Mucosa of descending colon (tissue), 3 donors: ENCODE measurements around the gene LGI1. TPM values are rescaled to one million over a fixed set of nuclear protein-coding genes. Genes with fewer than 3 reads are reported as not detected.

Experiments used
- ATAC-seq: fragments of 200-7000 bp; cut with Tn5 transposase; one replicate; pipeline ENCODE4 v1.9.1; 2020; ENCODE audit warnings: mild to moderate bottlenecking, moderate library complexity
- DNase-seq, 3 donors: peaks; one replicate each; pipeline ENCODE4 v3.0.0-alpha.2; 2020
- H3K36me3 ChIP-seq: fragments of 200-600 bp; one replicate; pipeline ENCODE4 v1.8.0; 2021; ENCODE audit warnings: low read depth, mild to moderate bottlenecking
- H3K4me1 ChIP-seq: fragments of 200-600 bp; one replicate; pipeline ENCODE4 v1.8.0; 2021; ENCODE audit warnings: low read depth, mild to moderate bottlenecking
- H3K4me3 ChIP-seq: fragments of 200-600 bp; one replicate; pipeline ENCODE4 v1.8.0; 2021; ENCODE audit warnings: mild to moderate bottlenecking
- H3K9me3 ChIP-seq: fragments of 200-600 bp; one replicate; pipeline ENCODE4 v1.8.0; 2021; ENCODE audit warnings: mild to moderate bottlenecking
- intact Hi-C, 2 donors: fragments of 100-400 bp; cut with DNase I in 1 of 2; cut with micrococcal nuclease in 1 of 2; formaldehyde crosslinking; loops; one replicate each; pipeline versions ENCODE4 v1.11.0 to v1.11.1; 2022; cut with DNase I, micrococcal nuclease
- total RNA-seq, 3 donors: library from RNA; stranded (reverse); fragmentation: NEBNext Ultra II Directional in 2 of 3; extraction: Animal tissue kit (Norgen Biotek cat#: 25700) in 2 of 3; gene quantifications; one replicate each; pipeline versions ENCODE4 v1.2.1 to v1.2.4, GENCODE V29; 2021 to 2023
- TF ChIP-seq, protein P1 (sequence below): fragments of 200-600 bp; IDR thresholded peaks from one replicate; pipeline ENCODE4 v1.8.0; 2022; ENCODE audit warnings: antibody characterized with exemption, mild to moderate bottlenecking
- donor health status: DM: no; HTN: no; CAD: no; lungs with moderate emphysema.
- donor health status: DM: no; HTN: no; CAD: no.
- donor health status: DM: no; HTN: yes; CAD: no.

The LGI1 gene
- total RNA-seq, 3 donors from 2014 or later = 0.69 to 6.3 (median 1.3) TPM

DNA sequence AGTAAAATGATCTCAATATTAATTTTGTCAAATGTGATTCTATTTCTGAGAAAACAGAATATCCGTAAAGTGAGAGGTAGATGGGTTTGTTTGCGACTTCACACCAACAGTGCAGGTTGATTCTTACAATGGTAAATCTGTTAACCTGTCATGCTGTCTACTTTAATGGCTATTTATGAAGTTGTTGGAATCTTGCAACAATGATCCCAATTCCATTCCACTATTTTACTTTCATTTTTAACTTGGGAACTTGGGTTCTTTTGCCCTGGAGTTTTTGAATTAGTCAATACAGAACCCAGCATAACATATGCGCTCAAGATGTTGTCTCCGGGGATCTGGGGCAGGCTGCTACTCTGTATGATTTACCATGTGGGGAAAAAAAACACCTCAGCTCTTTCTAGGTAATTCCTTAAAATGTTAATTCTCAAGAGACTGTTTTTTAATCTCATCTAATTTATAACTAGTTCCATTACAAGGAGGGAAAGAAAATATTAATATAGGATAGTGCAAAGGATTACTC is 1.2 kb downstream of the LGI1 start:
- ATAC-seq (no peak), DNase-seq (no peak)
- TF ChIP-seq, protein P1, sequence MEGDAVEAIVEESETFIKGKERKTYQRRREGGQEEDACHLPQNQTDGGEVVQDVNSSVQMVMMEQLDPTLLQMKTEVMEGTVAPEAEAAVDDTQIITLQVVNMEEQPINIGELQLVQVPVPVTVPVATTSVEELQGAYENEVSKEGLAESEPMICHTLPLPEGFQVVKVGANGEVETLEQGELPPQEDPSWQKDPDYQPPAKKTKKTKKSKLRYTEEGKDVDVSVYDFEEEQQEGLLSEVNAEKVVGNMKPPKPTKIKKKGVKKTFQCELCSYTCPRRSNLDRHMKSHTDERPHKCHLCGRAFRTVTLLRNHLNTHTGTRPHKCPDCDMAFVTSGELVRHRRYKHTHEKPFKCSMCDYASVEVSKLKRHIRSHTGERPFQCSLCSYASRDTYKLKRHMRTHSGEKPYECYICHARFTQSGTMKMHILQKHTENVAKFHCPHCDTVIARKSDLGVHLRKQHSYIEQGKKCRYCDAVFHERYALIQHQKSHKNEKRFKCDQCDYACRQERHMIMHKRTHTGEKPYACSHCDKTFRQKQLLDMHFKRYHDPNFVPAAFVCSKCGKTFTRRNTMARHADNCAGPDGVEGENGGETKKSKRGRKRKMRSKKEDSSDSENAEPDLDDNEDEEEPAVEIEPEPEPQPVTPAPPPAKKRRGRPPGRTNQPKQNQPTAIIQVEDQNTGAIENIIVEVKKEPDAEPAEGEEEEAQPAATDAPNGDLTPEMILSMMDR = no peak
- intact Hi-C loops = no loop called here
- H3K4me3 ChIP-seq = no peak overlapping the region
- no peaks in the 10 kb centered on the region for H3K36me3 ChIP-seq
- H3K9me3 ChIP-seq = no peaks in the 10 kb centered on the region
- no peaks in the 10 kb centered on the region for H3K4me1 ChIP-seq

DNA sequence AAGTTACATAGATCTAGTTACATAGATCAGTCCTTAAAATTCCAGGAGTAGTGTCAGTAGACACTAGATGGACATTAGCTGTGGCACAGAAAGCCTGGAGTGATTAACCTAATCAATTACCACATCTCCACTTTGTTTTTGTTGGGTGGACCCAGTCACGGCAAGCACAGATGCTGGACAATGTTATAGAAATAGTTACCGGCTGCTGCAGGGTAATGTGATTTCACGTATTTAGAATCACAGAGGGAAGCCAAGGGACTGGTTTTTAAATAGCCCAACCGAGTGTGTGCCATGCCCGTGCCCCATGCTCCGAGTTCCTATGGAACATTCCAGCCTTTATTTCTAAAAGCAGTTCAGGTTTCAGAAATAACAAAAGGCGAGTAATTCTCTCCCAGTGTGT is 2.8 kb downstream of the LGI1 start:
- TF ChIP-seq, protein P1 = no peak
- intact Hi-C loops = no loop called here
- ATAC-seq = no peak
- no peaks in the 10 kb centered on the region for H3K4me1 ChIP-seq
- H3K36me3 ChIP-seq = no peaks in the 10 kb centered on the region
- DNase-seq = no peak
- H3K4me3 ChIP-seq = no peak overlapping the region
- no peaks in the 10 kb centered on the region for H3K9me3 ChIP-seq

DNA sequence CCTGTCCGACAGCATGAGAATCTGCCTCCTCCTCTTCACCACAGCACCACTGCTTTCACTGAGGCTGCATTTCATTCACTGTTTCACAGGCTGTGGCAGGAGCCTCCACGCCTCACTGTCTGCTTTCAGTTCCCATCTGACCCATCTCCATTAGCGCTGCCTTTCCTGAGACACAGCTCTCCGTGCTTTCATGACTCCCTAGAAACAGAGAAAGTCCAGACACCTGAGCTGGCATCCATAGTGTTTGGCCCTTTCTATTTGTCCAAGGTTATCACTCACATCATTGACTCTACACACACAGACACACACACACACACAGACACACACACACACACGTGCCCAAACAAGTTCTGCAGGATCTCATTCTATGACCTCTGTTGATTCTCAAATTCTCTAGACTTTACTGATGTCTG is 5.2 kb downstream of the LGI1 start:
- H3K4me1 ChIP-seq = no peaks in the 10 kb centered on the region
- no peak overlapping the region for H3K4me3 ChIP-seq
- ATAC-seq (peak; percentile 8), DNase-seq (peak in 1 of 3 donors; percentile 40)
- TF ChIP-seq, protein P1 = no peak
- no peaks in the 10 kb centered on the region for H3K9me3 ChIP-seq
- no peaks in the 10 kb centered on the region for H3K36me3 ChIP-seq
- intact Hi-C loops = no loop called here

DNA sequence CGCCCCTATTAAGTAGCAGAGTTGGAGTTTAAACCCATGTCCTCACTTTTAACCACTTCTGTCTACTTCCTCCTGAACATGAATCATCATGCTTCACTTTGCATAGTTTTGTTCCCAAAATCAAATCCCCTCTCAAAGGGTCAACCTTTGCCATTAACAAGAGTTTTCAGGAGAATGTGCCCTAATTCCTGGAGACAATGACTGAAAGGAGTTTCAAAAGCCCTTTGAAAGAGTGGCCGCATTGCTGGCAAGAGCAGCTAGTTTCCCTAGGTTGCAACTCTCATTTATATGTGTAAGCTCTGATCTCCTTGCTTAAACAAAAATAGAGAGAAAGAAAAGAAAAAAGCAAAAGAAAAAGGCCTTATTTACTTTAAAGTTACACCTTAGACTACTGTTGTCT is 9.2 kb downstream of the LGI1 start:
- intact Hi-C loops = no loop called here
- Histone ChIP-seq H3K9me3 (no peaks in the 10 kb centered on the region), H3K36me3 (no peaks in the 10 kb centered on the region), H3K4me3 (no peak overlapping the region), H3K4me1 (no peaks in the 10 kb centered on the region)
- DNase-seq (no peak), ATAC-seq (no peak)
- TF ChIP-seq, protein P1 = no peak

DNA sequence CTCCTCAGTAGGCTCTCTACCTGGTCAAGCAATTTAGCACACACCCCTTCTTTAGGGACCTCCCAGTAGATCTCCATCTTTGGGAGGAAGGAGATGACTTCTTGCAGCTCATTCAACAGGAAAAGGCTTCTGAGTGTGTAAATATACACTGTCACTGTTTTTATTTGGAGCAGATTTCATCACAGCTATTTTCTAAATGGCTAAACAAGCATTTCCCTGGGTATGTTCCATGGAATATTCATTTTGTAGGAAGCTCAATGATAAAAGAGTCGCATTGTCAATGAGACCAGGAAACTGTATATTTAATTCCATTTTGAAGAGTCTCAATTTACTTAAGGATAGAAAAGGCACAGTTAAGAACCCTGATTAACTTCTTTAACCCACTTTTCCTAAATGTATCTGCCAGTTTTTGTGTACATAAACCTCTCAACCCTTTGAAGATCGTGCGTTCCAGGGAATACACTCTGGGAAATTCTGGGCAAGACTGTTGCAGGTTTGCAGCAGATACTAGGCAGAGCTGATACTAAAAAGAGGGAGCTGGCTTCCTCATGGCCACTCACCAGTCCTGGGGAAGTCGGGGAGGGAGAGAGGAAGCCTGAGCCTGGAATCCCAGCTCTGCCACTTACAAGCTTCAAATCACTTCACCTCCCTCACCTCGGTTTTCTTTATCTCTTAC is 10.1 kb downstream of the LGI1 start:
- DNase-seq = no peak
- Histone ChIP-seq H3K4me1 (no peaks in the 10 kb centered on the region), H3K36me3 (no peaks in the 10 kb centered on the region), H3K4me3 (no peak overlapping the region), H3K9me3 (no peaks in the 10 kb centered on the region)
- intact Hi-C loops = no loop called here
- TF ChIP-seq, protein P1 = no peak
- ATAC-seq = no peak

DNA sequence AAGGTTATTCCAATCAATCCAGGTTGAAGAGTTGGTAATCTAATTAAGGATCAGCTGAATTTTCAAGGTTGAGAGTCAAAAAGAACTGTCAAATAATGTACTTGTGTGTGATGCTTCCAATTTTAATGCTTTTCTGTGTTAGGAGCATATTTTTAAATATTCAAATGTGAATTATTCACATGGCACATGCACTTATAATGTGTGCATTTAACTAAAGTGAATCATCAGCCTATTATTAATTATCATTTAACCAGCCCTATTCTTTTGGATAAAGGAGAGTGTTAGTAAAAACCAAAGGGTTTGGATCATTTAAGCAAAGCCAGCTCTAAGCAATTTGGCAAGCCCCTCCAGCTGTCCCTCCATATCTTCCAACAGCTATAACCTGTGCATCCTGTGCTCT is 11.2 kb downstream of the LGI1 start:
- no peak for DNase-seq

More for the DNA sequence above, 11.2 kb downstream of the LGI1 start:
- ATAC-seq = no peak
- TF ChIP-seq, protein P1 = no peak
- Histone ChIP-seq H3K9me3 (no peaks in the 10 kb centered on the region), H3K36me3 (no peaks in the 10 kb centered on the region), H3K4me1 (no peaks in the 10 kb centered on the region), H3K4me3 (no peak overlapping the region)
- intact Hi-C loops = no loop called here
